Choroid plexus epithelial cell (primary cell): Measurements from ENCODE around the gene USP20.

Experiments used
- DNase-seq: peaks from one replicate; pipeline ENCODE4 v3.0.0-alpha.2; 2010; ENCODE audit warnings: low read depth
- H3K4me3 ChIP-seq: 2 replicates; pipeline ENCODE4 v1.5.1; 2011; ENCODE audit warnings: low read depth, mild to moderate bottlenecking, control low read depth, low read length, moderate library complexity
- CTCF ChIP-seq: conservative IDR thresholded peaks from 2 replicates; pipeline ENCODE4 v1.5.1; 2011; ENCODE audit warnings: low read depth, mild to moderate bottlenecking, control low read depth, inconsistent platforms, low read length, moderate library complexity

The USP20 gene

GRCh38 chr9:129879991-129880653 is 44.9 kb downstream of the USP20 start:
- no peak overlapping the region for H3K4me3 ChIP-seq
- no peak for TF ChIP-seq CTCF
- DNase-seq, result no peak

GRCh38 chr9:129880654-129881546 is 45.6 kb downstream of the USP20 start:
- peak; percentile 98 for DNase-seq
- peak; percentile 20 for TF ChIP-seq CTCF
- H3K4me3 ChIP-seq, result no peak overlapping the region

GRCh38 chr9:129881547-129882324 is 46.5 kb downstream of the USP20 start:
- no peak overlapping the region for H3K4me3 ChIP-seq
- no peak for TF ChIP-seq CTCF
- peak; percentile 46 for DNase-seq

- H3K4me3 ChIP-seq, result peak overlapping the region; percentile 36
- no peak for TF ChIP-seq CTCF
- DNase-seq, result peak; percentile 78
Measured at GRCh38 chr9:129884220-129885017, 49.2 kb downstream of the USP20 start.

GRCh38 chr9:129885018-129885669 is 49.9 kb downstream of the USP20 start:
- peak overlapping the region; percentile 41 for H3K4me3 ChIP-seq
- DNase-seq, result no peak
- peak; percentile 39 for TF ChIP-seq CTCF

GRCh38 chr9:129885670-129886106 is 50.4 kb downstream of the USP20 start:
- TF ChIP-seq CTCF, result peak; percentile 83
- peak overlapping the region; percentile 41 for H3K4me3 ChIP-seq
- peak; percentile 92 for DNase-seq
